ENCODE results near the gene TMEM81.

TMEM81 gene

GRCh38 chr1:205077158-205077933 lies 6.9 kb downstream of the TMEM81 start:
- Histone ChIP-seq H3K27me3 (ENCODE audit: control insufficient read depth, low read length) (no peaks in the 10 kb centered on the region), H3K4me1 (ENCODE audit: control insufficient read depth, low read length) (no peaks in the 10 kb centered on the region), H3F3A (ENCODE audit: control insufficient read depth, insufficient read depth) (no peaks in the 10 kb centered on the region), H3K9me3 (ENCODE audit: control insufficient read depth, insufficient read depth, low read length) (no peaks in the 10 kb centered on the region), H3K4me2 (ENCODE audit: low read length) (no peak overlapping the region), H3K4me3 (ENCODE audit: low read length) (no peak overlapping the region), H3K27ac (ENCODE audit: low read depth, low read length) (no peak overlapping the region), H3K9me2 (replicated peaks; ENCODE audit: control insufficient read depth, low read length) (no peaks in the 10 kb centered on the region), H3K79me2 (ENCODE audit: control insufficient read depth, low read length) (no peaks in the 10 kb centered on the region), H3K36me3 (ENCODE audit: control insufficient read depth, low read length) (no peaks in the 10 kb centered on the region), H4K20me1 (ENCODE audit: control insufficient read depth, insufficient read depth, low read depth, low read length) (no peaks in the 10 kb centered on the region)
- TF ChIP-seq EZH2phosphoT487 (IDR thresholded peaks at IDR 0.05; ENCODE audit: borderline replicate concordance, low read length) (no peak), CTCF (IDR thresholded peaks at IDR 0.05; ENCODE audit: low read depth, low read length, poor library complexity, severe bottlenecking) (no peak)

- no peaks in the 10 kb centered on the region for H3K9me2 ChIP-seq (replicated peaks; ENCODE audit: control insufficient read depth, low read length)
- no peaks in the 10 kb centered on the region for H3K4me1 ChIP-seq (ENCODE audit: control insufficient read depth, low read length)
- H3K27ac ChIP-seq (ENCODE audit: low read depth, low read length): no peak overlapping the region
- H3K27me3 ChIP-seq (ENCODE audit: control insufficient read depth, low read length): no peaks in the 10 kb centered on the region
- H3F3A ChIP-seq (ENCODE audit: control insufficient read depth, insufficient read depth): no peaks in the 10 kb centered on the region
- H3K4me2 ChIP-seq (ENCODE audit: low read length): no peak overlapping the region
- TF ChIP-seq EZH2phosphoT487 (IDR thresholded peaks at IDR 0.05; ENCODE audit: borderline replicate concordance, low read length): no peak
- TF ChIP-seq CTCF (IDR thresholded peaks at IDR 0.05; ENCODE audit: low read depth, low read length, poor library complexity, severe bottlenecking): no peak
- no peaks in the 10 kb centered on the region for H3K9me3 ChIP-seq (ENCODE audit: control insufficient read depth, insufficient read depth, low read length)
- no peaks in the 10 kb centered on the region for H3K36me3 ChIP-seq (ENCODE audit: control insufficient read depth, low read length)
- no peaks in the 10 kb centered on the region for H3K79me2 ChIP-seq (ENCODE audit: control insufficient read depth, low read length)
- H3K4me3 ChIP-seq (ENCODE audit: low read length): no peak overlapping the region
- H4K20me1 ChIP-seq (ENCODE audit: control insufficient read depth, insufficient read depth, low read depth, low read length): no peaks in the 10 kb centered on the region
Measured at GRCh38 chr1:205076245-205076761, 8.0 kb downstream of the TMEM81 start.

- H4K20me1 ChIP-seq (ENCODE audit: control insufficient read depth, insufficient read depth, low read depth, low read length): no peaks in the 10 kb centered on the region
- TF ChIP-seq CTCF (IDR thresholded peaks at IDR 0.05; ENCODE audit: low read depth, low read length, poor library complexity, severe bottlenecking) (no peak), EZH2phosphoT487 (IDR thresholded peaks at IDR 0.05; ENCODE audit: borderline replicate concordance, low read length) (no peak)
- no peak overlapping the region for H3K27ac ChIP-seq (ENCODE audit: low read depth, low read length)
Measured at GRCh38 chr1:205075642-205076155, 8.6 kb downstream of the TMEM81 start.

More at GRCh38 chr1:205075642-205076155, 8.6 kb downstream of the TMEM81 start:
- Histone ChIP-seq H3F3A (ENCODE audit: control insufficient read depth, insufficient read depth) (no peaks in the 10 kb centered on the region), H3K36me3 (ENCODE audit: control insufficient read depth, low read length) (no peaks in the 10 kb centered on the region), H3K9me3 (ENCODE audit: control insufficient read depth, insufficient read depth, low read length) (no peaks in the 10 kb centered on the region), H3K4me2 (ENCODE audit: low read length) (no peak overlapping the region), H3K27me3 (ENCODE audit: control insufficient read depth, low read length) (no peaks in the 10 kb centered on the region), H3K4me1 (ENCODE audit: control insufficient read depth, low read length) (no peaks in the 10 kb centered on the region), H3K79me2 (ENCODE audit: control insufficient read depth, low read length) (no peaks in the 10 kb centered on the region), H3K4me3 (ENCODE audit: low read length) (no peak overlapping the region), H3K9me2 (replicated peaks; ENCODE audit: control insufficient read depth, low read length) (no peaks in the 10 kb centered on the region)
